MM.1S (cell line): ENCODE measurements around the gene POC1B.

Experiments
- CTCF ChIP-seq: fragments of 300-600 bp; sonication (generic); IDR thresholded peaks from 2 replicates; pipeline ENCODE4 v1.5.1; 2016; ENCODE audit warnings: antibody characterized with exemption, low read length, mixed read lengths
- EZH2 ChIP-seq: fragments of 300-600 bp; sonication (generic); optimal IDR thresholded peaks from 2 replicates; pipeline ENCODE3; 2017; ENCODE audit warnings: low read depth, mild to moderate bottlenecking, antibody characterized with exemption, low read length, mixed read lengths

GRCh38 chr12:89490922-89491321 is 34.9 kb downstream of the POC1B start:
- no peak for TF ChIP-seq CTCF
- TF ChIP-seq EZH2: no peak
